ENCODE data around the gene OXCT1. TPM values are rescaled to one million over a fixed set of nuclear protein-coding genes. Genes with fewer than 3 reads are reported as not detected.

The OXCT1 gene
- total RNA-seq, 1 experiment from 2014 or later = 48.6 TPM

- no peak overlapping the region for H3K27ac Mint-ChIP-seq (ENCODE audit: low read depth, unreplicated experiment)
- DNase-seq (ENCODE audit: unreplicated experiment) = no peak
- BruUV-seq (replicated peaks) = no TSS peak
- POLR2A ChIA-PET = no interaction called here
- no peaks in the 10 kb centered on the region for H3K27me3 Mint-ChIP-seq (ENCODE audit: insufficient read depth, unreplicated experiment)
- H3K4me3 Mint-ChIP-seq (ENCODE audit: unreplicated experiment) = no peak overlapping the region
- H3K36me3 Mint-ChIP-seq (ENCODE audit: insufficient read depth, unreplicated experiment) = no peaks in the 10 kb centered on the region
- H3K4me1 Mint-ChIP-seq (ENCODE audit: insufficient read depth, unreplicated experiment) = no peaks in the 10 kb centered on the region
- CTCF ChIA-PET = no interaction called here
- no peaks in the 10 kb centered on the region for H3K9me3 Mint-ChIP-seq (ENCODE audit: unreplicated experiment)
- TF ChIP-seq, protein P1, sequence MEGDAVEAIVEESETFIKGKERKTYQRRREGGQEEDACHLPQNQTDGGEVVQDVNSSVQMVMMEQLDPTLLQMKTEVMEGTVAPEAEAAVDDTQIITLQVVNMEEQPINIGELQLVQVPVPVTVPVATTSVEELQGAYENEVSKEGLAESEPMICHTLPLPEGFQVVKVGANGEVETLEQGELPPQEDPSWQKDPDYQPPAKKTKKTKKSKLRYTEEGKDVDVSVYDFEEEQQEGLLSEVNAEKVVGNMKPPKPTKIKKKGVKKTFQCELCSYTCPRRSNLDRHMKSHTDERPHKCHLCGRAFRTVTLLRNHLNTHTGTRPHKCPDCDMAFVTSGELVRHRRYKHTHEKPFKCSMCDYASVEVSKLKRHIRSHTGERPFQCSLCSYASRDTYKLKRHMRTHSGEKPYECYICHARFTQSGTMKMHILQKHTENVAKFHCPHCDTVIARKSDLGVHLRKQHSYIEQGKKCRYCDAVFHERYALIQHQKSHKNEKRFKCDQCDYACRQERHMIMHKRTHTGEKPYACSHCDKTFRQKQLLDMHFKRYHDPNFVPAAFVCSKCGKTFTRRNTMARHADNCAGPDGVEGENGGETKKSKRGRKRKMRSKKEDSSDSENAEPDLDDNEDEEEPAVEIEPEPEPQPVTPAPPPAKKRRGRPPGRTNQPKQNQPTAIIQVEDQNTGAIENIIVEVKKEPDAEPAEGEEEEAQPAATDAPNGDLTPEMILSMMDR (IDR thresholded peaks at IDR 0.05; ENCODE audit: unreplicated experiment) = no peak
- intact Hi-C loops (cut with micrococcal nuclease) = no loop called here
Observed at GRCh38 chr5:41686767-41687166, 183.5 kb downstream of the OXCT1 start.

DNA sequence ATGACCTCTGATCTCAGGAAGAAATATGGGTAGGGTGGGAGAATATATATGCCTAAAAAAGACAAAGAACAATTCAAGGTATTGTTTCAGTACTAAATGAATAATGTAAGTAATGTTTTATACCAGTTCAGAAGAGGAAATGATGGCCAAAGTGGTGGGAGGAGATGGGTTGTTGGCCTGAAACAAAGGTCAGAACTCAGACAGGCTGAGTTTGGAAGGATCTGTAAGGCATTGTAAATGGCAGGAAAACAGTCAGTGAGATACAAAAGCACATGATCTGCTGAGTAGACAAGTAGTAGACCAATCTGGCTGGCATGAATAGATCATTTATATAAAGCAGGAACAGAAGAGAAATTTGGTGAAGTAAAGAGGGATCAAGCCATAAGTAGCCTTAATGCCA is 184.0 kb downstream of the OXCT1 start:
- DNase-seq (ENCODE audit: unreplicated experiment) = no peak
- peaks cover 1% of the 10 kb centered on the region for H3K9me3 Mint-ChIP-seq (ENCODE audit: unreplicated experiment)
- H3K36me3 Mint-ChIP-seq (ENCODE audit: insufficient read depth, unreplicated experiment) = no peaks in the 10 kb centered on the region
- BruUV-seq (replicated peaks) = no TSS peak
- ChIA-PET POLR2A (no interaction called here), CTCF (no interaction called here)
- H3K4me1 Mint-ChIP-seq (ENCODE audit: insufficient read depth, unreplicated experiment) = no peaks in the 10 kb centered on the region
- TF ChIP-seq, protein P1 (IDR thresholded peaks at IDR 0.05; ENCODE audit: unreplicated experiment) = no peak
- no peak overlapping the region for H3K4me3 Mint-ChIP-seq (ENCODE audit: unreplicated experiment)
- H3K27me3 Mint-ChIP-seq (ENCODE audit: insufficient read depth, unreplicated experiment) = no peaks in the 10 kb centered on the region
- intact Hi-C loops (cut with micrococcal nuclease) = no loop called here
- no peak overlapping the region for H3K27ac Mint-ChIP-seq (ENCODE audit: low read depth, unreplicated experiment)

GRCh38 chr5:41683181-41683580 is 187.0 kb downstream of the OXCT1 start:
- ChIA-PET POLR2A (no interaction called here), CTCF (interaction anchor here (0.8 kb wide), 1 partner anchor 34 kb away, joined by 4 read pairs; no protein-coding TSS in a partner anchor)
- no peaks in the 10 kb centered on the region for H3K36me3 Mint-ChIP-seq (ENCODE audit: insufficient read depth, unreplicated experiment)
- DNase-seq (ENCODE audit: unreplicated experiment) = no peak
- TF ChIP-seq, protein P1 (IDR thresholded peaks at IDR 0.05; ENCODE audit: unreplicated experiment) = no peak
- intact Hi-C loops (cut with micrococcal nuclease) = no loop called here
- no peak overlapping the region for H3K4me3 Mint-ChIP-seq (ENCODE audit: unreplicated experiment)
- no peaks in the 10 kb centered on the region for H3K27me3 Mint-ChIP-seq (ENCODE audit: insufficient read depth, unreplicated experiment)
- no TSS peak for BruUV-seq (replicated peaks)
- H3K27ac Mint-ChIP-seq (ENCODE audit: low read depth, unreplicated experiment) = no peak overlapping the region
- no peaks in the 10 kb centered on the region for H3K4me1 Mint-ChIP-seq (ENCODE audit: insufficient read depth, unreplicated experiment)
- peaks cover 13% of the 10 kb centered on the region for H3K9me3 Mint-ChIP-seq (ENCODE audit: unreplicated experiment)

- H3K4me3 Mint-ChIP-seq (ENCODE audit: unreplicated experiment) = no peak overlapping the region
- no peaks in the 10 kb centered on the region for H3K36me3 Mint-ChIP-seq (ENCODE audit: insufficient read depth, unreplicated experiment)
- H3K27ac Mint-ChIP-seq (ENCODE audit: low read depth, unreplicated experiment) = no peak overlapping the region
- no peak for DNase-seq (ENCODE audit: unreplicated experiment)
- POLR2A ChIA-PET = no interaction called here
- CTCF ChIA-PET = interaction anchor here (0.8 kb wide), 1 partner anchor 35 kb away, joined by 4 read pairs; no protein-coding TSS in a partner anchor
- TF ChIP-seq, protein P1 (IDR thresholded peaks at IDR 0.05; ENCODE audit: unreplicated experiment) = no peak
- H3K4me1 Mint-ChIP-seq (ENCODE audit: insufficient read depth, unreplicated experiment) = no peaks in the 10 kb centered on the region
- no peaks in the 10 kb centered on the region for H3K27me3 Mint-ChIP-seq (ENCODE audit: insufficient read depth, unreplicated experiment)
- intact Hi-C loops (cut with micrococcal nuclease) = no loop called here
- BruUV-seq (replicated peaks) = no TSS peak
- peaks cover 13% of the 10 kb centered on the region for H3K9me3 Mint-ChIP-seq (ENCODE audit: unreplicated experiment)
Observed at GRCh38 chr5:41682641-41683040, 187.6 kb downstream of the OXCT1 start.
